ENCODE data around the gene CENPT. TPM values are rescaled to one million over a fixed set of nuclear protein-coding genes. Genes with fewer than 3 reads are reported as not detected.

CENPT gene
- total and polyA plus RNA-seq, 10 of the 15 experiments (the other 5 are each of a cell fraction or from before 2014, with no cell fraction given): 1.1 to 45.7 (median 24.5) TPM

GRCh38 chr16:67861877-67862276, 14.4 kb upstream of the CENPT start:
- ChIA-PET CTCF (interaction anchor here (0.5 to 6.5 kb wide), 5 partner anchors 8 to 270 kb away, joined by 3 to 53 read pairs (median 3); no protein-coding TSS in a partner anchor), SMC1A (ENCODE audit: uncharacterized antibody, unreplicated experiment) (interaction anchor here (0.9 kb wide), 1 partner anchor 31 kb away, joined by 3 read pairs; the partner anchor contains the start of gene PSKH1), POLR2A (no interaction called here), RAD21 (ENCODE audit: unreplicated experiment) (interaction anchor here (1.0 kb wide), 1 partner anchor 45 kb away, joined by 3 read pairs; no protein-coding TSS in a partner anchor)
- Histone ChIP-seq H3K79me2 (ENCODE audit: control insufficient read depth, insufficient read depth, low read length) (peaks cover 41% of the 10 kb centered on the region), H3K4me3 (no peak overlapping the region), H3K9me3 (replicated peaks; ENCODE audit: control insufficient read depth, insufficient read depth, low read length) (no peaks in the 10 kb centered on the region), H3K4me2 (ENCODE audit: control insufficient read depth, insufficient read depth) (no peak overlapping the region), H3K4me1 (ENCODE audit: control insufficient read depth, insufficient read depth, low read length) (no peaks in the 10 kb centered on the region), H3K36me3 (ENCODE audit: control insufficient read depth in 2 of 2, insufficient read depth in 2 of 2, low read length in 1 of 2) (peaks cover 10 to 16% of the 10 kb centered on the region in 2 experiments; a peak in 3 of 4 replicates), H3K27ac (ENCODE audit: control insufficient read depth, insufficient read depth) (no peak overlapping the region), H4K20me1 (ENCODE audit: control insufficient read depth, insufficient read depth) (0 out of 2 replicates have a peak, but pooled peaks cover 9% of the 10 kb centered on the region), H3K9ac (ENCODE audit: control insufficient read depth, insufficient read depth, low read length) (no peak overlapping the region), H2AFZ (ENCODE audit: control insufficient read depth, low read depth, low read length) (no peak overlapping the region), H3K27me3 (replicated peaks in 1 of 2; ENCODE audit: control insufficient read depth in 2 of 2, insufficient read depth in 2 of 2, low read length in 1 of 2) (no peaks in the 10 kb centered on the region)
- ATAC-seq (no peak), FAIRE-seq (no peak), DNase-seq (ENCODE audit: low read depth, low spot score) (no peak)
- no TSS peak for BruUV-seq (replicated peaks)
- WGBS (ENCODE audit: insufficient coverage, insufficient replicate concordance, low lambda C conversion rate, missing lambda C conversion rate): 76% methylated on average over 6 of the region's 6 CpGs
- in situ Hi-C loops (cut with MboI): no loop called here
- intact Hi-C loops (cut with micrococcal nuclease; ENCODE audit: unreplicated experiment): no loop called here
- TF ChIP-seq CEBPB (IDR thresholded peaks at IDR 0.05; ENCODE audit: borderline replicate concordance in 1 of 2, low read depth in 2 of 2, low read length in 2 of 2) (no peak), ZNF592 (IDR thresholded peaks at IDR 0.05) (no peak), RAD21 (IDR thresholded peaks at IDR 0.05; ENCODE audit: insufficient read depth, low read depth, low read length) (no peak), MLLT1 (IDR thresholded peaks at IDR 0.05) (no peak), SRF (IDR thresholded peaks at IDR 0.05; ENCODE audit: low read depth in 2 of 2, low read length in 2 of 2) (no peak), MTA3 (IDR thresholded peaks at IDR 0.05; ENCODE audit: borderline replicate concordance, low read length) (no peak), MAX (IDR thresholded peaks at IDR 0.05; ENCODE audit: low read depth, low read length) (no peak), SUPT20H (IDR thresholded peaks at IDR 0.05; ENCODE audit: borderline replicate concordance, control insufficient read depth, low read depth, low read length) (no peak), IRF3 (IDR thresholded peaks at IDR 0.05) (no peak), IKZF2 (IDR thresholded peaks at IDR 0.05) (no peak), YY1 (IDR thresholded peaks at IDR 0.05; ENCODE audit: low read depth, low read length) (no peak), RELB (IDR thresholded peaks at IDR 0.05; ENCODE audit: low read depth) (no peak), STAT3 (IDR thresholded peaks at IDR 0.05; ENCODE audit: low read depth, low read length) (no peak)

Measured in GM12878 (cell line).